Occipital lobe (tissue), 2 donors: ENCODE results near the gene APBB2. TPM values are rescaled to one million over a fixed set of nuclear protein-coding genes. Genes with fewer than 3 reads are reported as not detected.
"Not testable (repeated sequence)": the region's sequence is repeated elsewhere in the genome, so short reads cannot be mapped to it uniquely, and the experiment has no call there.

Experiments
- DNase-seq: peaks from one replicate; lab custom pipeline; 2025; lab: John Stamatoyannopoulos, UW
- total RNA-seq: library from RNA; depleted of rRNA; stranded (reverse); fragments of >200 nt; gene quantifications from one replicate; pipeline ENCODE4 v1.2.3, GENCODE V29; 2014

Gene APBB2
- total RNA-seq, 1 donor from 2014 or later = 78.5 TPM

DNA sequence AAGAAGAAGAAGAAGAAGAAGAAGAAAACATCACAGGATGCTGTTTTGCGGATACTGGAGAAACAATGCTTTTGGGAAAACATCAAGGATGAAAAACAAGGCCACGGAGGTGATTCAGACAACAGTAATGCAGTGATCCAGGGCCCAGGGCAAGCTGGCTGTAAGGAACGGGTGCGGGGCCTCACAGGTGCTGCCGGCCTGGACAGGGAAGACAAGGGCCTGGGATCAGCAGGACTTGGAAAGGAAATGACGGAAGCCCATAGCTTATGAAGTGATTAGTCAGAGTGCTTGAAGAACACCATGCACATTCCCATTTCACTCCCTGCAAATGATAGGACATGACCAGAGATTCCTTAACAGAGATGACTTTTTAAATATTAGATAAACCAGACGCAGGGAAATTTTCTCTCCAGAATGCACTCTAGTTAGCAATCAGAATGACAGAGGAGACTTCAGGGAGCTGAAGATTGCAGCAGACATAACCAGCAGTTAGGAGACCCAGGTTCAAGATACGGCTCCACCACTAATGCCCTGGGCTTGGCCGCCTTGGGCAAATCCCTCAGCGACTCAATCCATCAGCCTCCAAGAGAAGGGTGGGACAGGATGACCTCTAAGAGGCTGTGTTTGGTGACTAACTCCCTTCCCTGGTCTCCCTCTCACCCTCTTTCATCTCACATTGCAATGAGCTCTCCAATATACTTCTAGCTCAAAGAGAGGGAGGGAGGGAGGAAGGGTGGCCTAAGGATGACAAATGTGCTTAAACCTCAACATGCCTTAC, 54.1 kb downstream of the APBB2 start:
- DNase-seq = no peak

DNA sequence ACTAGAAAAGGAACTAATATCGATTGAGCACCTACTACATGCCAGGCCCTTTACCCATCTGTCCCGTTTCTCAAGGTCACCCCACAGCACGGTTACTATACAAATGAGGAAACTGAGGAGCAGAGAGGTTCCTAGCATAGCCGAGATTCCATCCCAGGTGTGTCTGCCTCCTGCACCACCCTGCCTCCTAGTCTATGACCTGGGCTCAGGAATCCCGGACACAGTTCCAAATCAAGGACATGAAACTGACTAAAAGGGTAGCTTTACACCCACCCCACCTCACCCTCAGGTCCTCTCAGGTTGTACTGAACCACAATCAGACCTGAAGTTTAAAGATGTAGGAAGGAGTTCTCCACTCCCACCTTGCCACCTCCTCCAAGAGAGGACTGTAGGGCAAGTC, 55.6 kb downstream of the APBB2 start:
- no peak for DNase-seq

DNA sequence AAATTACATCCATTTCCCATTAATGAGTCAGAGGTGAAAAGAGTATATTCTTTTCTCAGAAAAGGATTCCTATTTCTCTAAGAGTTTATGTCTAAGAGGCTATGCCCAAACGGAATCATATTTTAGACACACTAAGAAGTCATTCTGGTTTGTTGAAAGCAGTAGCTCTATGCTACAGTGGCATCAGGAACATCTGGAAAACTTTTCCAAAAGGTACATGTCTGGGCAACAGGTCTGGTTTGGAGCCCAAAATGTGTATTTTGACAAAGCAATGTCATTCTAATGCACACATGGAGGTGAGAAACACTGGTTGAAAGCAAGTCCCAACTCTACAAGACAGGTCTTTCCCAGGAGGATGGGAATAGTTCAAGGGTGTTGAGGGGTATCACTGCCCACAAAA, 56.1 kb downstream of the APBB2 start:
- DNase-seq = no peak

DNA sequence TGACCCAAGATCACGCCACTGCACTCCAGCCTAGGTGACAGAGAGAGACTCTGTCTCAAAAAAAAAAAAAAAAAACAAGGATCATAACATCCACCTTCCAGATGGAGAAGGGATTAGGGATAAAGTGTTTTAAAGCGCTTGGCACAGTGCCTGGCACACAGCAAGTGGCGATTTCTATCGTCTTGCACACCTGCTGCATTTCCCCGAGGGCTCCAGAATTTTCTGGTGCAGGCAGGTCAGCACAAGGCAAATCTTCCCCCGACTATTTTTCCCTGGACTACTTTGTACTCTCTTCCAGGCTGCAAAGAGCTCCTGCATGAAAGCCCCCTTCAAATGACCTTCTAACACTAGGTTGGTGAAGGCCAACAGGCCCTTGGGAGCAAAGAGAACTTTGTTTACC, 57.3 kb downstream of the APBB2 start:
- DNase-seq = no peak

DNA sequence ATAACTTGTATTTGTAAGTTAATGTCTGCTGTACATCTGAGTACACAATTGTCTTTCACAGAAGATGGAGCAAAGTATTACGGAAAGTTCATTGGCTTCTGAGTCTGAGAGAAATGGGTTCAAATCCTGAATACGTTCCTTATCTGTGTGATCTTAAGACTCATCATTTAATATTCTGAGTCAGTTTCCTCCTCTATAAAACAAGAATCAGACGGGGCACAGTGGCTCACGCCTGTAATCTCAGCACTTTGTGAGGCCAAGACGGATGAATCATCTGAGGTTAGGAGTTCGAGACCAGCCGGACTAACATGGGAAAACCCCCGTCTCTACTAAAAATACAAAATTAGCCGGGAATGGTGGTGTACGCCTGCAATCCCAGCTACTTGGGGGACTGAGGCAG, 57.8 kb downstream of the APBB2 start:
- DNase-seq = no peak

DNA sequence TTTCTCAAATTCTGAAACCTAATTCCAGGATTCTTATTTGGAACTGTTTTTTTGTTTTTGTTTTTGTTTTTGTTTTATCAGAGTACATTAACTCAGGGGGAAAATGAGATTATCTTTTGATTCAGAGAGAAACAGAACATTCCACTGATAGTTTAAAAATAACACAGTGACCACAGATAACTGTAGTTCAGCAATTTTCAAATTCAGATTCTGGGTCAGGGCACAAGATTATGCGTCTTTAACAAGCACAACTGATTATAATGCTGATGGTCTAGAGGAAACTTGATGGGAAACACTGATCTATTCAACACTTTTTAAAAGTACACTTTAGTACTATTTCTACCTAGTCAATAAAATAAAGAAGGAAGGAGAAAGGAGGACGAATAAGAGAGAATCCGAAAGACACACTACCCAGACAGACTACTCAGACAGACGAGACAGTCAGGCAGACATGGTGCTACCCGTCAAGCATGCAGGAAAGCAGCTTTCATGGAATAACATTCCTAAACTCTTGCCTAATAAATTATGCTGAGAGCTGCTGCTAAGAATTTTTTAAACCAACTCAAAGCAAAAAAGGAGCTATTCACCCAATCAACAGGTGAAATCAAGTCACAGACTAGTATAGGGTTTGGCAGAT, 59.0 kb downstream of the APBB2 start:
- DNase-seq = no peak

DNA sequence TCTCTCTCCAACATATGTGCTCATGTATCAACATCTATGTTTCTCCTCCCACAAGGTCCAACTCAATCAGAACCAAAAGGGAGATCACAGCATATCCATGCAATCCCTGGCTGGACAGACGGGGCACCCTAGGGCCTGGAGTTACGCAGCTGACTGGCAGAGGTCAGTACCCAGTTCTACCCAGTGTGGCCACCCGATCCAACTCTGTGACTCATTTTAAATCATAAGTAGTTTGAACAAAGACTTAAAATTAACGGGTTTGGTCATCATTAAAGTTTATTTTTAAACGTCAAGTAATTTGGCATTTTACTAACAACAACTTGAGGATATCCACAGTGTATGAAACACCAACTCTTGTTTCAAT, 59.5 kb downstream of the APBB2 start:
- no peak for DNase-seq

DNA sequence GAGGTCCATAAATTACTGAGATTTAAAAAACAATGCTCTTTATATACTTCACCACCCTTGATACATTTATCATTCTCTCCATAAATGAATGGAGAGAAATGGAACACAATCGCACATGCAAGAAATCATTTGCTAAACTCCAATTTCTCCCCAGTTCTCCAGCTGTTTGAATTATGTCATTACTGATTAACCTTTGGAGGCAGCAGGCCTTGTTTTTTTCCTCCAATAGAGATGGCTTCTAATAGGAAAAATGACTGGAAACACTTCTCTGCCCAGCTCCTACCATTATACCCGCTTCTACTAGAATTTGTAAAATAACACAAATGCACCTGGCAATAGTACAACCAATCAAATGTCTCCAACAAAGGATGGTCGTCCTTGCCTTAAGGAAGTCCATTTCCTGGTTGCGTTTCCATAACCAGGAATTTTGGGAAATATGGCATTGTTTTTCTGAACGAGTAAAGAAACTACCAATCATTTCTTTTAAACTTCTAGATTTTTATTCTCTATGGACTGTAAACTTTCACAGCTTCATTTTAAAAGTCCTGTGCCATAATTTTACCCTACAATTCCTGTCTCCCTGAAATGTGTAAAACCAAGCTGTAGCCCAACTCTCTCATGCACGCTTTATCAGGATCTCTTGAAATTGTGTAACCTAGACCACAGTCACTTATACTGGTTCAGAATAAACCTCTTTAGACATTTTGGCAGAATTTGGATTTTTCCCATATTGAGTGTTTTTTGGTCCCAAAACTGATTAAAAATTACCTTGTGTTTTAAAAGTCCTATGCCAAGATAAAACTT, 60.1 kb downstream of the APBB2 start:
- DNase-seq = no peak

DNA sequence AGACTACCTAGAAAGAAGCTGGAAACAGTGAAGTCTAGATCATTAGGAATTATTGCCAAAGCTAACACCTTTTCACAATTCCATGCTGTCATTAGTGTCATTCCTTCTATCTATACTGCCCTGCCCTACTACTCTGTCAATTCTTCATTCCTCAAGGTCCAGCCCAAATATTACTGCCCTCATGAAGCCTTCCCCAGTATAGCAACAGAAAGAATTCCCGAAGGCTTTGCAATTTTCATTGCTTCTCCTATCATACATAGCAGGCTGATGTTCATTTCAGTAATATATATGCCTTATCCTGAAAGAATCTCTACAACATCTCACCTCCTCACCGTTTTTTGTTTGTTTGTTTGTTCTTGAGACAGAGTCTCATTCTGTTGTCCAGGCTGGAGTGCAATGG, 63.9 kb downstream of the APBB2 start:
- DNase-seq = no peak

DNA sequence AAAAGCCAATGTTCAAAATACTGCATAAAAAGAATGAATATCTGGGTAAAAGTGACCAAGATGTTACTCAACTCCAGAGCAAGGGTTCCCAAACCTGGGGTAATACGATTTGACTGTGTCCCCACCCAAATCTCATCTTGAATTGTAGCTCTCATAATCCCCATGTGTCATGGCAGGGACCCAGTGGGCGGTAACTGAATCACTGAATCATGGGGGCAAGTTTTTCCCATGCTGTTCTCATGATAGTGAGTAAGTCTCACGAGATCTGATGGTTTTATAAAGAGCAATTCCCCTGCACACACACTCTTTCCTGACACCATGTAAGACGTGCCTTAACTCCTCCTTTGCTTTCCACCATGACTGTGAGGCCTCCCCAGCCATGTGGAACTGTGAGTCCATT, 64.8 kb downstream of the APBB2 start:
- not testable (repeated sequence) for DNase-seq

DNA sequence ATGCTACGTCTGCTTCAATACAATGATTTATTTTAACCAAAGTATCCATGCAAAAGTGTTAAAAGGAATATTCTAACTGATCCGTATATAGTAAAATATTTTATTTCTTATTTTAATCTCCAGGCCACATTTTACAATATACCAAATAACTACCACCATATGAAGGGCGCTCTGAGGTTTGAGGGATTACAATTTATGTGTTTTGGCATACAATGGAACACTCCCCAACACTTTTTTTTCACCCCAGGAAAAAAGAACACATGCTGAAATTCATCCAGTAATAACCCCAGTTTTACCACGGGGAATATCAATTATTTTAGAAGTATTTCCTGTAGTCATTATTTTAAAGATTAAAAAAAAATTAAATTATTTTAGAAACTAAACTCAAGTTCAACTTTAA, 65.4 kb downstream of the APBB2 start:
- DNase-seq = no peak

DNA sequence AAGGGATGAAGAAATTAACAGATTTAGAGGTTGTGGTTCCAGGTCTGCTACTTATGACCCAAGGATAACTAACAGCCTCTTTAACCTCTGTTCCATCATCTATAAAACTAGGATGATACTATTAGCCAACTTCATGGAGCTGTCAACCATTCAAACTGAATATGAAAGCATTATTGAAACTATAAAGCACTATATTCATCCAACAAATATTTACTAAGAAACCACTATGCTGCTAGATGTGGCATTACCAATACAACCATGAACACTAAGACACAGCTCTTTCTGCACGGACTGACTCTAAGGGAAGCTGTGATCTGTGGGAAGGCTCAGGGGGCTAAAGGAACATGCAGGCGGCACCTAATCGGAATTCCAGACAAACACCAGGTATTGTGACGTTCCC, 66.0 kb downstream of the APBB2 start:
- no peak for DNase-seq

DNA sequence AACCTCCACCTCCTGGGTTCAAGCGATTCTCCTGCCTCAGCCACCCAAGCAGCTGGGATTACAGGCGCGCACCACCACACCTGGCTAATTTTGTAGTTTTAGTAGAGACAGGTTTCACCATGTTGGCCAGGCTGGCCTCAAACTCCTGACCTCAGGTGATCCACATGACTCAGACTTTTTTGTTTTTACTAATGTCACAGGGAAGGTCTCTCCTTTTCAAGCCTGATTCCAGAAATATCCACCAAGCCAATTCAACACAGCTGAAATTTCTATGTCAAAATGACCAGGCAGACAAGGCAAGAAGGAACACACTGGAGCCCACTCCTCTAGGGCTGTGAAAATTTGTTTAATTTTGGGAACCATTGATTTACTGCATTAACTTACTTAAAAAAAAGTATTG, 66.8 kb downstream of the APBB2 start:
- not testable (repeated sequence) for DNase-seq

DNA sequence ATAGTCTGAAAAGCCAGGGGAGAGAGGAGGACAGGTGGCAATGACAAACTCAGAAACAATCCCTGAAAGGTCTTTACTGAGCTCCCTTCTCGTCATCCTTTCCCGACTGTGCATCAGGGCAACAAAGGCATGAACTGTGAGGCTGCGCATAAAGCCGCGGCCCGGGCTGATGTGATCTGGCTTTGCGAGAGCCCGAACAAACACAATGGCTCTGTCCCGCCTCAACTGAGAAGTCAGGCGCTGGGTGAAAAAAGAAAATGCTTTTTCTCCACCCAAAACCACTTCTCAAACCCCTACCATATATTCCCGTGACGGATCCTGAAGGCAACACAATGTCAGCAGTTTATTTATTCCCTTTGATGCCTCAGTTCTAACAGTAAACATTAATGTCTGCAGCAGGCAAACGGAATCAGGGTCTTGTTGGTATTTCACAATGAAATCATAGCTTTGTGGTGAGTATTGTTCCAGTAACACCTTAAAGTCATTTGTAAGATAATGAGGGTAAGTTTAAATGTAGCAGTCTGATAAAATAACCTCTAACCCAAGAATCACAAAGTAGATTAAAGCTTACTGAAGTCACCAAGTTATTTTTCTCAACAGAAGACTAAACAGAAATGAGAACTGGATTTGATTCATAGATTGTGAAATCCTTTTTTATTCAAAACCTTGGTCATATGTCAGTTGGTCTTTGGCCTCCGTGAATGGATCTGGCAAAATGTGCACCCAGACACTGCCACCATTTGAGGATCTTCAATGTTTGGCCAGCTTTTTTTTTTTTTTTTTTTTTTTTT, 67.4 kb downstream of the APBB2 start:
- peak; percentile 52 for DNase-seq

DNA sequence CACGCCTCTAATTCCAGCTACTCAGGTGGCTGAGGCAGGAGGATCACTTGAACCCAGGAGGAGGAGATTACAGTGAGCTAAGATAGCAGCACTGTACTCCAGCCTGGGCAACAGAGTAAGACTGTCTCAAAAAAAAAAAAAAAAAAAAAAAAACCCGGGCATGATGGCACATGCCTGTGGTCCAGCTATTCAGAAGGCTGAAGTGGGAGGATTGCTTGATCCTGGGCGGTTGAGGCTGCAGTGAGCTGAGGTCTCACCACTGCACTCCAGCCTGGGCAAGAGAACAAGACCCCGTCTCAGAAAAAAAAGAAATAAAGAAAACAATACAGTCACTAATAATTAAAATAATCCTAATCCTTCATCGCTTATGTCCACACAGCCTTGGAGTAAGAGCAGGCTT, 68.1 kb downstream of the APBB2 start:
- DNase-seq = no peak

DNA sequence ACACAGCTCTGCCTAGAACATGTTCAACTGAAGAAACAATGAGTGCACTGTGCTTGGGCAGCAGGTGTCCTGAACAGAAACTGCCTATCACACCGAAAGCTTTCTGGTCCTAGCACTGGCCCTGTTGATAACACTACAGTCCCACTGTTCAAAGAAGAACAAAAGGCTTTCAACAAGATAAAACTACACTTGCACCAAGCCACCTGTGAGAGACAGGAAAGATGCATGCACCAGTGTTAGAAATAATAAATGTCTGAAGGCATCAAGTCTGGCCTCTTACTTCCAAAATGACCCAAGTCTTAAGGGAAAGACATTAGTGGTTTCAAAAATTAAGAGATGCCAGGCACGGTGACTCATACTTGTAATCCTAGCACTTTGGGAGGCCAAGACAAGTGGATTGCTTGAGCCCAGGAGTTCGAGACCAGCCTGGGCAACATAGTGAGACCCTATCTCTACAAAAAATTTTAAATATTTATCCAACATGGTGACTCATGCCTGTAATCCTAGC, 68.7 kb downstream of the APBB2 start:
- DNase-seq = no peak

DNA sequence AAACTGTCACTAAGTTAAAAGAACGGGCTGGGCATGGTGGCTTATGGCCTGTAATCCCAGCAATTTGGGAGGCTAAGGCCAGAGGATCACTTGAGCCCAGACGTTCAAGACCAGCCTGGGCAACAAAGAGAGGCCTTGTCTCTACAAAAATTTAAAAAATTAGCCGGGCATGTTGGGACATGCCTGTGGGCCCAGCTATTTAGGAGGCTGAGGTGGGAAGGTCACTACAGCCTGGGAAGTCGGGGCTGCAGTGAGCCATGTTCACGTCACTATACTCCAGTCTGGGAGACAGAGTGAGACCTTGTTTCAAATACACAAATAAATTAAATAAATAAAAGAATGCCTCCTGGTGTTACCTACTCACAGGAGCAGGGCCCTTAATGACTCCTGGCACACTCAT, 69.5 kb downstream of the APBB2 start:
- DNase-seq = no peak

DNA sequence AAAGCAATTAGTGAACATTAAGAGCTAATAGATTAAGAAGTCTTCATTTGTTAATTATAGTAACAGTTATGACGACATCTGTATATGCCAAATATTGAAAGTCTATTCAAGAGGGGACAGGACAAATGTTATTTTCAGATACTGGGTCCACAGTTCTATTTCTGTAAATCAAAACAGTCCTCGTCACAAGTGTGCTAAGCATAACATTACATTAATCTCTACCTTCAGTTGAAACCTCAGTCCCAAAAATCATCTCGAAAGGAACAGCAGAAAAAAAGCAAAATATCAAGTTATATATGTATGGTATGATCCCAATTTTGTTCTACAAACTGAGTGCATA, 70.3 kb downstream of the APBB2 start:
- no peak for DNase-seq

DNA sequence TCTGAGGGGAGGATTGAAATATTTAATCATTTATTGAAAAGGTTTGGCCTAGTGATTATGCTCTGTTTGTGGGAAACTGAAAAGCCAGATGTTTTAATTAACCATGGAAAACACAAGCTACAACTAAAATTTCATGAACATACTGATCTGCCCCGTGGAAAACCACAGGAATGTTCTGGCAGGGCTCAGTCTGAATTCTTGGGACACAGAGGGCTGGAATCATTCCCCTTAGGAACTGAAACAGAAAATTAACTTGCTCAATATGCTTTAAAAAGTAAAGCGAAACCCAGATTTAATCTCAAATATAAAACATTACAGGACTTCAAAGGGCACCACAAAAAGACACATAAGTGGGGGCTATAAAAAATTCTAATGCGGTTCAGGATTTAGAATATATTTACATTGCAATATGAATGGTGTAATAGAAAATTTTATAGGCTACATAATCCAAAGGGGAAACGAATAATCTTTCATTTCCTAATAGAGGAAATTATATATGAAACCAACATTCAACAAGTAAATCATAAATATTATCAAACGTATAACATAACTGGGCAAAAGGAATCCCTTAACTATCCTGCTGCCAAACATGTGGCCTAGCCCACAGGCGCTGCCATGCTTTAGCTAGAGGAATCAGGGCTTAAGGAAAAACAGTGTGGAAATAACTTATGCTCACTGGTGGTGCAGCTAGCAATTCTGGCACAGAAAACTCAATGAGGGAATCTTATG, 70.9 kb downstream of the APBB2 start:
- no peak for DNase-seq

DNA sequence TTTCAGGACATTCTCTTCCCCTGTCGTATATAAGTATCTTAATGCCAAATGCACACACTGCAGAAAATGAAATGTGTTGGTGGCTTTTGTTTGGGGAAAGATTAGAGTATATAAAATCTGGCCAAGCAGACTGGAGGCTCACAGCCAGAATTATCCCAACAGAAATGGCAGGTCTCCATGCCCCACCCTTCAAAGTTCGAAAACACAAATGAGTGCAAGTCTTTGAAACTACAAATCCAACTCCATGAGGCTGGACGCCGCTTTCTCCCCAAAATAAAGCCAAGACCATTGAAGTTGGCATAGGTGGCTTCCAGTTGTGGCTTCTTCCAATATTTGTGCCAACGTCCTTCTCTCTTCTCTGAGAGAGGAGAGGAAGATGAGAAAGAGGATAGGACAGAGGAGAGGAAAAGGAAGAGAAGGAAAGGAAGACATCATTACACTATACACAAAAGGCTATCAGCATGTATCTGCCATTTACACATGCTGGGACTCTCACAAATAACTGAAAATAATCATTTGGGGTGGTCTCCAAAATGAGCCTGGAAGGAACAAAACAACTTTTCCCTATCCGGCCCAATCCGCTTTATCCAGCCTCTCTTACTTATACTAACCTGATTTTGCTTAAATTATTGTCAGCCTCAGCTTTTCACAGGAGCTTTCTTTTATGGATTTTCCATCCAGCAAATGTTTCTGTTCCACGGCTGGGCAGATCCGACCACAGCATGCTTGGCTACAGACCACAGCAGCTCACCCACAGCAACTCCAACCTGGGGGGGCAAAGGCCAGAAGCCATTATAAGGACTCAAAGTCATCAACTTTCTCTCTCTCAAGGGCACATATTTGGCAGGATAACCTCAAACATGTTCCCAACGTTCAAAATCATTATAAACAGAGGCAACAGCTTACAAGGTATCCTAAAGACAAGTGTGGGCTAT, 71.7 kb downstream of the APBB2 start:
- DNase-seq = no peak
